Measurements from ENCODE around the gene ZNF664.

Gene ZNF664

GRCh38 chr12:123958876-123959275 lies 14.1 kb upstream of the ZNF664 start:
- DNase-seq (ENCODE audit: low spot score): no peak

GRCh38 chr12:123960029-123960735 lies 12.8 kb upstream of the ZNF664 start:
- no peak for DNase-seq (ENCODE audit: low spot score)

GRCh38 chr12:123960856-123961255 lies 12.2 kb upstream of the ZNF664 start:
- DNase-seq (ENCODE audit: low spot score): no peak

GRCh38 chr12:123961585-123962345 lies 11.2 kb upstream of the ZNF664 start:
- no peak for DNase-seq (ENCODE audit: low spot score)

- DNase-seq (ENCODE audit: low spot score): no peak
Measured at GRCh38 chr12:123962513-123962912, 10.5 kb upstream of the ZNF664 start.

- no peak for DNase-seq (ENCODE audit: low spot score)
Measured at GRCh38 chr12:123963821-123964220, 9.2 kb upstream of the ZNF664 start.

- no peak for DNase-seq (ENCODE audit: low spot score)
Measured at GRCh38 chr12:123965382-123965781, 7.6 kb upstream of the ZNF664 start.

DNA sequence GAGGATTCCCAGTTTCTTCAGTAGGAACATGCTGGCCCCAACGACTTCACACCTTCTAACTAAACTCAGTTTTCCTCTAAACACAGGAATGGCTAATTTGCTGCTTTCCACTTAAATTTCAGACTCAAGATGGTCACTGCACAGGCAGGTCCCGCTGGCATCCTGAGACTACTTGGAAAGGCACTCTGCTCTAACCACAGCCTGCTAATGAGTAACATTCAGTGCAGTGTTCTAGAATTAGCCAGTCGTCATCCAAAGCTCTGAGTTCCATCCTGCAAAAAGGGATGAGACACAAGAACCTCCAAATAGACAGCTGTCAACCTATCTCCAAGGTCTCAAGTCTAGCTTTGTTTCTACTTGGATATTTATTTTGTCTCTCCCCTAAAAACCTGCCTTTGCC lies 6.4 kb upstream of the ZNF664 start:
- peak; percentile 81 for DNase-seq (ENCODE audit: low spot score)

DNA sequence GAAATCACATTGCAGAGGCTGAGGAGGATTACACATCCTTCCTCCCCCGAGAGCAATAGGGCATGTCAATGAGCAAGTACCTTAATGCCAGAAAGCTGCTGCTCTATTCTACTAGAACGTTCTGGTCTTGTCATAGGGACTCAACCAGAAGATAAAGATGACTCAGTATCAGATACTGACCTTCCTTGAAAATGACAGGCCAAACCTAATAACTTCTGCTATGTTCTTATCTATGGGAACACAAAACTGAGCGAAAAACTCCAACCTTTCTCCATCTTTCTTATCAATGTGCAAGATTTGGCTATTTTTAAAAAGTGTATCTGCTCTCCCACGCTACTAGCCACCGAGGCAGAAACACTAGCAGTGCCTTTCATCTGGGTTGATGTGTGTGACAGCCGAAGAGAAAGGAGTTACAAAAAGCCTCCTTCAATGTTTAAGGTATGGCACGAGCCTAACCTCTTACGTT lies 5.9 kb upstream of the ZNF664 start:
- DNase-seq (ENCODE audit: low spot score): peak; percentile 76

DNA sequence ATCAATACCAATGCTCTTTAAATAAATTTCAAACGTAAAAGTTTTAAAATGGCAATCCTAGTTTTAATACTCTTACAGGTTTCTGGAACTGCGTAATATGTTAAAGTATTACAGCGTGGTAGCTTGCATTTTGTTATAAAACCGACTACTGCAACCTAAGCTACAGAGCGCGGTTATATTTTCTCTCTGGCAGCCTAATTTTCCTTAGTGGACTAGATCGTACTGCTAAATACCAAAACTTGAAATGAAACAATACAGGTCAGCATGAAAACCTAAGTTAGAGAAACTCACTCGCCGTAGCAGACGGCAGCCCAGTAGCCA lies 1.6 kb upstream of the ZNF664 start:
- DNase-seq (ENCODE audit: low spot score): no peak

- DNase-seq (ENCODE audit: low spot score): peak; percentile 64
Measured at GRCh38 chr12:123971770-123972456, 1.1 kb upstream of the ZNF664 start.

- DNase-seq (ENCODE audit: low spot score): peak; percentile 53
Measured at GRCh38 chr12:123973552-123974341, 732 bp downstream of the ZNF664 start.

DNA sequence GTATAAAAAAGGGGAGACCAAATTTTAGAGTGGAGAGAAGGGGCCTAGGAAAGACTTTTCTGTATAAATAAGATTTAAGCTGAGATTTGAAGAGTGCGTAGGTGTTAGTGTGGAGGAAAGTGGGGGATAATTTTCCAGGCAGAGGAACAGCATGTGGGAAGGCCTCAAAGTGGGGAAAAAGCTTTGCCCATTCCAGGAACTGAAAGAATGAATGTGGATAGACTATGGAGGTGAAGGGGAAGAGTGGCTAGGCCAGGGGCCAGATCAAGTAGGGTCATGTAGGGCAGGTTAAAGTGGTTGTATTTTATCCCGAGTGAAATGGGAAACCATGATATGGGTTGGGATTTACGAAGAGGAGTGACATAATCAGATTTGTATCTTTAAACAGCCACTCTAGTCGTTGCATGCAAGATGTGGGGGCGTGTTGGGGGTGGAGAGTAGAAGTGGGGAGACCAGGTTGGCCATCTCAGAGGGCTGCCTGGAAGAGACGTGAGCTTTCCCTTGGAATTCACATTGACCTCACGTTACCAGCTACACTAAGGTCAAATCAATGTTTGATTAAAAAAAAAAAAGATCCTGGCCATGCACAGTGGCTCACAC lies 3.3 kb downstream of the ZNF664 start:
- no peak for DNase-seq (ENCODE audit: low spot score)

- no peak for DNase-seq (ENCODE audit: low spot score)
Measured at GRCh38 chr12:123979566-123979965, 6.6 kb downstream of the ZNF664 start.

DNA sequence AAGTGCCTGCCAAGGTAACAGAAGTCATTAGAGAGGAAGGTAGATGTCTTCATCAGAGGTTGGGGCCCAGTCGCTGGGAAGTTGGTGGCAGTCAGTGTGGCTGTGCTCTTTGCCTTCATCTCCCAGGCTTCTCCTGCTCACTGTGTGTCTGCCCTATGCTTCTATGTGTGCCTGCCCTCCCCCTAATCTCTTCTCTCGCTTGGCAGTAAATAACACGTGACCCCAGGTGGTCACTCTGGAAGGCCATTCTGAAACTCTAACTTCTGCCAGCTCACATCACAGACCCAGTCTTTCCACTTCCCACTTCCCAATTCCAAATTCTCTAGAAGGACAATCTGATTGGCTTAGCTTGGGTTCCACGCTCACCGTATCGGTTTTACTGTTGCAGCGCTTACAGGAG lies 9.3 kb downstream of the ZNF664 start:
- no peak for DNase-seq (ENCODE audit: low spot score)

- peak; percentile 59 for DNase-seq (ENCODE audit: low spot score)
Measured at GRCh38 chr12:123983822-123984485, 10.9 kb downstream of the ZNF664 start.

DNA sequence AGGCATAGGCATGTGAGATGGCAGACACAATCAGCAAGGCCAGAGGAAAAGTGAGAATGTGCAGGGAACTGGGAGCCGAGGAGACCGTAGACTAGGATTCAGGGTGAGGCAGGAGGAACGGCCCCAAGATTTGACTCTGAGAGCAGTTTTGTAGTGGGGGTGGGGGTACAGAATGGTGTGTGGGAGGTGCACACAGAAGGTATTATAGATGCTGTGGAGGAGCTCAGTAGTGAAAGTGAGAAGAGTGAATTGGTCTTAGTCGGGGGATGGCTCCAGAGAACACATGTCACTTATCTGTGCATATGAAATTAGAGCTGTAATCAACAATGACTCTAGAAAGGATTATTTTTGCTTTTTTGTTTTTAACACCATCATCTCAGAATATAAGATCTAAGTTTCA lies 11.9 kb downstream of the ZNF664 start:
- DNase-seq (ENCODE audit: low spot score): no peak

GRCh38 chr12:123986374-123986965 lies 13.5 kb downstream of the ZNF664 start:
- DNase-seq (ENCODE audit: low spot score): no peak

GRCh38 chr12:123987022-123987421 lies 14.0 kb downstream of the ZNF664 start:
- DNase-seq (ENCODE audit: low spot score): no peak

- DNase-seq (ENCODE audit: low spot score): no peak
Measured at GRCh38 chr12:123989168-123989567, 16.2 kb downstream of the ZNF664 start.

DNA sequence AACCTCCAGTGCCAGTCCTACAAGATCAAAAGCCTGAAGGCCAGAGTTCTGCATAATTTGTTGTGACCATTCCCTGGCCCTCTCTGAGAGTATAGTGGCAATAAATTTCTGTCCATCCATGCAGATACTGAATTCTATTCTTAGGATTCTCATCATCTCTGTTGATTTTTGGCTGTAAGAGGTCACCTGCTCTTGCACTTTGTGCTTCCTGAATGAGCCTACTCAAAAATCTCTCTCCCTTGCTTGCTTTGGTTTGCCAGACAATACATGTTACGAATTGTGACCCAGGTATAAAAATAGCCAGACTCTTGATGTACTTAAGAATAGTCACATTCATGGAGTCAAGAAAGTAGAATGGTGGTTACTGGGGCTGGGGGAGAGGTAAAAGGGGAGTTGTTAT lies 16.7 kb downstream of the ZNF664 start:
- DNase-seq (ENCODE audit: low spot score): no peak

All from kidney tubule cell (primary cell).